T47D (cell line): ENCODE measurements around the gene PAQR4.
"Not testable (repeated sequence)": the region's sequence is repeated elsewhere in the genome, so short reads cannot be mapped to it uniquely, and the experiment has no call there.

ENCODE experiments used
- DNase-seq, 2 experiments: peaks; one replicate each; pipeline versions ENCODE4 v3.0.0 to v3.0.0-alpha.2; 2011 to 2012; ENCODE audit warnings: low read depth in 1 of 2, low spot score in 1 of 2
- JUND ChIP-seq: IDR thresholded peaks from 2 replicates; pipeline ENCODE4 v1.6.1; 2012; ENCODE audit warnings: low read depth
- in situ Hi-C: cut with HindIII; loops from 2 replicates; pipeline ENCODE4 v1.10.0; 2016; ENCODE audit warnings: low sequenced_read_pairs, low pct_unique_long_range_greater_than_20kb

Gene PAQR4

GRCh38 chr16:2933136-2933535 lies 36.0 kb upstream of the PAQR4 start:
- no peak for TF ChIP-seq JUND
- DNase-seq, result no peak
- in situ Hi-C loops, result no loop called here

GRCh38 chr16:2933701-2934100 lies 35.4 kb upstream of the PAQR4 start:
- DNase-seq, result no peak
- in situ Hi-C loops, result no loop called here
- no peak for TF ChIP-seq JUND

DNA sequence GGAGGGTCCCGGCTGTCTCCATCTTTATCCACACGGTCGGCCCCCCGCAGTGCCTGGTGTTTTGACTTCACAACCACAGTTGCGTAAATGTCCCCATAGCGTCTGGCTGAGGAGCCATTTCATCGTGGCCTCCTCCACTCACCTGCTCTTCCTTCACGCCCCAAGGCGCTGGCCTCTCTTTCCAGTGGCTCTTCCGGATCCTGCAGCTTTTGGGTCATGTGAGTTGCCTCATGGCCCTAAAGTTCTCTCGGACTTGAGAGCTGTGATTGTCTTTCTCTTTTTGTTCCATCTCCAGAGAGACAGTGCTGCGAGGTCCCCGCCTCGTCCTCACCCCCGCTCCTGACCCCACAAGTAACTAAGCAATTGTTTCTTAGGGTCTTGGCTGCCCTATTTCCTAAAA lies 34.7 kb upstream of the PAQR4 start:
- no peak for TF ChIP-seq JUND
- DNase-seq, result no peak
- in situ Hi-C loops, result no loop called here

DNA sequence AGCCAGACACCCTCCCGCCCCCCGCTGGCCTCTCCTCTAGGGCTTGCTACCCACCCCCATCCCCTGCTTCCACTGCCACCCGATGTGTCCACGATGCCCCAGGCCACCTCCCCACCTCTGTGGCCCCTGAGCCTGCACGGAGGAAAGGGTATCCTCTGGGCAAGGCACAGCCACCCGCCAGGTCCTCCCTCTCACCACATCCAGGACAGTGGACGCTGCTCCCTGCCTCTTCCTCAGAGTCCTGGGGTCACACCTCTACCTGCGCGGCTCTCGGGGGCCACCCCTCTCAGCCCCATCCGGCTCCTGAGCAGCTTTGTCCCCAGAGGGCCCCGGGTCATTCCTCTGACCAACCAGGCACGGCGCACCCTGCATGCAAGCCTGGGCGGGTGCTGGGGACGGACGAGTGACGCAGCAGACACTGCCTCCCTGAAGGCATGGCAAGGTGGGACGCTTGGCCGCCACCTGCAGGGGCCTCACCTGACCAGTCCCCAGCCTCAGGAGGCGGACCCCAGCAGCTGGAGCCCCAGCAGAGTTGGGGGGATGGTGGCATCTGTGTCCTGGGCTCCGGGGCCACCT lies 32.6 kb upstream of the PAQR4 start:
- no peak for DNase-seq
- no peak for TF ChIP-seq JUND
- in situ Hi-C loops, result no loop called here

GRCh38 chr16:2937170-2937569 lies 32.0 kb upstream of the PAQR4 start:
- DNase-seq, result no peak
- TF ChIP-seq JUND, result no peak
- in situ Hi-C loops, result no loop called here

- no peak for DNase-seq
- in situ Hi-C loops, result no loop called here
- TF ChIP-seq JUND, result no peak
Measured at GRCh38 chr16:2938206-2938605, 30.9 kb upstream of the PAQR4 start.

DNA sequence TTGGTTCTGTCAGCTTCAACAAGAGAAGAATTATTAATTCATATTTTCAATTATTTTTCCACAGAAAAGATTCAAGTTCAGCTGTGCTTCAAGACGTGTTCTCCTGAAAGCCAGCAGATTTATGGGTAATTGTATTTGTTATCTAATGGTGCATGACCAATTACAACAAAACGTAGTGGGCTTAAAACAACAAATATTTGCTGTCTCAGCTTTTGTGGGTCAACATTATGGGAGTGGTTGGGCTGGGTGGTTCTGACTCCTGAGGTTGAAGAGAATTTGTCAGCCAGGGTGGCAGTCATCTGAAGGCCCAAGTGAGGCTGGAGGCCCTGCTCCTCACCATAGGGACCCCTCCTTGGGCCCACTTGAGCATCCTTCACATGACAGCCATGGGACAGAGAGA lies 29.2 kb upstream of the PAQR4 start:
- in situ Hi-C loops, result no loop called here
- no peak for TF ChIP-seq JUND
- DNase-seq, result no peak

GRCh38 chr16:2942045-2942444 lies 27.1 kb upstream of the PAQR4 start:
- no peak for DNase-seq
- TF ChIP-seq JUND, result no peak
- in situ Hi-C loops, result no loop called here

DNA sequence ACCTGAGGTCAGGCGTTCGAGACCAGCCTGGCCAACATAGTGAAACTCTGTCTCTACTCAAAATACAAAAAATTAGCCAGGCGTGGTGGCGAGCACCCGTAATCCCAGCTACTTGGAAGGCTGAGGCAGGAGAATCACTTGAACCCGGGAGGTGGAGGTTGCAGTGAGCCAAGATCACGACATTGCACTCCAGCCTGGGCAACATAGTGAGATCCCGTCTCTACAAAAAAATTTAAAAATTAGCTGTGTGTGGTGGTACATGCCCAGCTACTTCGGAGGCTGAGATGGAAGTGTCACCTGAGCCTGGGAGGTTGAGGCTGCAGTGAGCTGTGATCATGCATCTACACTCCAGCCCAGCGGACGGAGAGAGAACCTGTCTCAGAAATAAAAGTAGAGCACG lies 25.4 kb upstream of the PAQR4 start:
- in situ Hi-C loops, DNase-seq: not testable (repeated sequence)

DNA sequence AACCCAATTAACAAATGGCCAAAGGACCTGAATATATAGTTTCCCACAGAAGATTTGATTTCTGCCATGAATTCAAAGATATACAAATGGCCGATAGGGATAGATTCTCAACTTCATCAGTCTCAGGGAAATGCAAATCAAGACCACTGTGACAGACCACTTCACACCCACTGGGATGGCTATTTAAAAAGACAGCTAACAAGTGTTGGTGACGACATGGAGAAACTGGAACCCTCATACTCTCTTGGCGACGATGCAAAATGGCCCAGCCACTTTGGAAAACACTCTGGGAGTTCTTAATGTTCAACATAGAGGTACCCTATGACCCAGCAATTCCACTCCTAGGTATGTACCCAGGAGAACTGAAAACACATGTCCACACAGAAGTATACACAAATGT lies 22.5 kb upstream of the PAQR4 start:
- DNase-seq, result no peak
- in situ Hi-C loops, result no loop called here
- no peak for TF ChIP-seq JUND

DNA sequence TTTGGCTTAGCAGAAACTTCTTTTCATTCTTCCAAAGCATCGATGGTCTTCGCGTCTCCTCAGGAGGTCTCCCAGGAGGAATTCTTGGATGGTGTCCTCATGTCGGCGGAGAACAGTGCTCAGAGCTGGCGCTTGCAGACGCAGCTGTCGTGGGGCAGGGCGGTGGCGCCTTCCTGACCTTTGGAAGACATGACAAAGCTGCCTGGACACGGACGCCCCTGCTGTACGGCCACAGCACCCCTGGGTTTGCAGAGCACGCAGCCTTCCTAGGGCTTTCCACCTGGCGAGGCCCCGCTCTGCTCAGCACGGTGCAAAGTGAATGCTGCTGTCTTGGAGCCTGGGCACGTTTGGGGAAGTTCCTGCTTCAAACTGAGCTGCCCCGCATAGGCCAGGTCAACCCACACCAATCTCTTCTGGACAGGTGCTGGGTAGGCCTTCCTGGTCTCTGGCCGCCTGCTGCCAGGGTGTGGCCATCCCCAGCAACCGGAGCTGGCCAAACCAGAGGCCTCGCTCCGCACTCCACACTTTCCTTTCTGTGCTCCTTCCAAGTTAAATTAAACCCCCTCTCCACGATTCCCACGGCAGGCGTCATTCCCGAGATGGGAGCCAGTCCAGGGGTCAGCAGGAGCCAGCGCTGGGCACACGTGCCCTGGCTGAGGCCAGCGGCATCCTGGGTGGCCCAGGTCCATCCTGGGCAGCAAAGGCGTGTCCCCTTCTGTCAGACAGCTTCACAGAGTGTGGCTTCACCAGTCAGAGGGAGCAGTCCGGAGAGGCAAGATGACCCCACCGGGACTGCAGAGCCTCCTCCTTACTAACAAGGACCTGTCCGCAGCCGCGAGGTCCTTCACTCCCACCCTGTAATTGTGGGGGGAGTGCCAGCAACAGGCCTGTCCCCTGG lies 20.1 kb upstream of the PAQR4 start:
- in situ Hi-C loops, result no loop called here
- TF ChIP-seq JUND, result no peak
- no peak for DNase-seq

DNA sequence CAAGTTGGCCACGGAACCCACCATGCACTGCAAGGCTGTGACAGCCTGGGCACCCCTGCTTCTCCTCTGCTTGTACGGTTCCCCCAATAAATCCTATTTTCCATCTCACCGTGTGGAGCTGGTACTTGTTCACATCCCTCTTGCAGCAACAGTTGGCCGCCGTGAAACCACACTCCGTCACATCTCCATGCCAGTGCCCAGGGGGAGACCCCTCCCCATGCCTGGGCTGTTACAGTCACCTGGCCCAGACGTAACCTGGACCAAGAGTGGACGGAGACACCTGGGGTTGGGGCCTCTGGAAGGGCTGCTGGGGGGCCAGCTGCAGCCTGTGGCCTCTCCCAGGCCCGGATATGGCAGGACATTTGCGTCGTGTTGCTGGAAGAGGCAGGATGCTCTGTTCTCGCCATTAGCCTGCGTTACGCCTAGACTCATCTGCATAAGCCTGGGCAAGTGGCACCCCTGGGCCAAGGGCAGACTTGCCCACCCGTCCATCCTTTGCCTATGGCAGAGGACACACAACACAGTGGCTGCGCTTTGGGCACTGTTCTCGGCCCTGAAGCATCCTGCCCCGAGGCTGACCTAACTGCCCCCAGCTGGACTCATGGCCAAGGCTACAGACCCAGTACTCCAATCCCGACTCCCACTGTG lies 19.3 kb upstream of the PAQR4 start:
- no peak for TF ChIP-seq JUND
- DNase-seq, result no peak
- in situ Hi-C loops, result no loop called here

DNA sequence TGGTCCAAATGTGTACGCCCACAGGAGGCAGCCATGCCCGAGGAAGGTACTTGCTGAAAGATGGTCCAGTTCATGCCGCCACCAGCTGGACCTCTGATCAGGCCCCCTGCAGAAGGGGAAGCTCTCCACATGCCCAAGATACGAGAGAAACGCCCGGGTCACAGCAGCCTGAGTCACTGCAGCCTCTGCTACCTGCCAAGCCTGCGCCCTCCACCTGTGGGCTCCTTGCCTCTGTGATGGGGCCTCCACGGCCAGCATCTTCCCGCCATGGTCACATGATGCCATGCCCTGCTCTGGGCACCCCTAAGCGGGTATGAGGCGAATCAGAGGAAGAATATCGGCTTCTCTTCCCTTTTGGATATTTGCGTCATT lies 18.8 kb upstream of the PAQR4 start:
- TF ChIP-seq JUND, result no peak
- in situ Hi-C loops, result no loop called here
- no peak for DNase-seq
